Ishikawa (cell line): ENCODE measurements around the gene ANXA7.

Experiments used
- CEBPB ChIP-seq: IDR thresholded peaks from 2 replicates; pipeline ENCODE4 v1.6.1; 2012
- CREB1 ChIP-seq: IDR thresholded peaks from 2 replicates; pipeline ENCODE4 v1.6.1; 2012; ENCODE audit warnings: low read depth
- EGR1 ChIP-seq: IDR thresholded peaks from 2 replicates; pipeline ENCODE4 v1.6.1; 2012
- FOXM1 ChIP-seq: IDR thresholded peaks from 2 replicates; pipeline ENCODE4 v1.6.1; 2012; ENCODE audit warnings: low read depth, borderline replicate concordance
- RAD21 ChIP-seq: IDR thresholded peaks from 2 replicates; pipeline ENCODE4 v1.6.1; 2012; ENCODE audit warnings: low read depth
- TAF1 ChIP-seq: IDR thresholded peaks from 2 replicates; pipeline ENCODE4 v1.6.1; 2012; ENCODE audit warnings: low read depth, mild to moderate bottlenecking
- TEAD4 ChIP-seq: IDR thresholded peaks from 2 replicates; pipeline ENCODE4 v1.6.1; 2012
- YY1 ChIP-seq: IDR thresholded peaks from 2 replicates; pipeline ENCODE4 v1.6.1; 2012; ENCODE audit warnings: low read depth
- ZBTB7A ChIP-seq: IDR thresholded peaks from 2 replicates; pipeline ENCODE4 v1.6.1; 2012; ENCODE audit warnings: low read depth
- TF ChIP-seq, protein P1 (sequence below): IDR thresholded peaks from 2 replicates; pipeline ENCODE4 v1.6.1; 2012; ENCODE audit warnings: low read depth, mild to moderate bottlenecking
- TF ChIP-seq, protein P2 (sequence below): IDR thresholded peaks from 2 replicates; pipeline ENCODE4 v1.6.1; 2012
- TF ChIP-seq, protein P3 (sequence below): IDR thresholded peaks from 2 replicates; pipeline ENCODE4 v1.6.1; 2012

DNA sequence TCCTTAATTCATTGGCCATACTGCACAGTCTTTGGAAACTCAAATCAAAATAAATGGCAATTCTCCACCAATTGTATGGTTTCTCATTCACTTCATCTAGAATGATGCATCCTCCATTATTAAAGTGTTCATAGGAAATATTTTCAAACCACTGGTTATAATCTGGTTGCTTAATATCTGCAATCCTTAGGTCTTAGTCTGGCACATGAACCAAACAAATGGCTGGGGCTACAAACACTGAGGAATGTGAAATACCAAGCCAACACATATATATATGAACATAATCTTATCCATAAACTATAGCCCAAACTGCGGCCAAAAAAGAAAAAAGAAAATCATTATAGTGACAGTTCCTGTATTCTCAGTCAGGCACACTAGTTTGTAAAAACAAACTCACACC is 25.2 kb upstream of the ANXA7 start:
- TF ChIP-seq, protein P1, sequence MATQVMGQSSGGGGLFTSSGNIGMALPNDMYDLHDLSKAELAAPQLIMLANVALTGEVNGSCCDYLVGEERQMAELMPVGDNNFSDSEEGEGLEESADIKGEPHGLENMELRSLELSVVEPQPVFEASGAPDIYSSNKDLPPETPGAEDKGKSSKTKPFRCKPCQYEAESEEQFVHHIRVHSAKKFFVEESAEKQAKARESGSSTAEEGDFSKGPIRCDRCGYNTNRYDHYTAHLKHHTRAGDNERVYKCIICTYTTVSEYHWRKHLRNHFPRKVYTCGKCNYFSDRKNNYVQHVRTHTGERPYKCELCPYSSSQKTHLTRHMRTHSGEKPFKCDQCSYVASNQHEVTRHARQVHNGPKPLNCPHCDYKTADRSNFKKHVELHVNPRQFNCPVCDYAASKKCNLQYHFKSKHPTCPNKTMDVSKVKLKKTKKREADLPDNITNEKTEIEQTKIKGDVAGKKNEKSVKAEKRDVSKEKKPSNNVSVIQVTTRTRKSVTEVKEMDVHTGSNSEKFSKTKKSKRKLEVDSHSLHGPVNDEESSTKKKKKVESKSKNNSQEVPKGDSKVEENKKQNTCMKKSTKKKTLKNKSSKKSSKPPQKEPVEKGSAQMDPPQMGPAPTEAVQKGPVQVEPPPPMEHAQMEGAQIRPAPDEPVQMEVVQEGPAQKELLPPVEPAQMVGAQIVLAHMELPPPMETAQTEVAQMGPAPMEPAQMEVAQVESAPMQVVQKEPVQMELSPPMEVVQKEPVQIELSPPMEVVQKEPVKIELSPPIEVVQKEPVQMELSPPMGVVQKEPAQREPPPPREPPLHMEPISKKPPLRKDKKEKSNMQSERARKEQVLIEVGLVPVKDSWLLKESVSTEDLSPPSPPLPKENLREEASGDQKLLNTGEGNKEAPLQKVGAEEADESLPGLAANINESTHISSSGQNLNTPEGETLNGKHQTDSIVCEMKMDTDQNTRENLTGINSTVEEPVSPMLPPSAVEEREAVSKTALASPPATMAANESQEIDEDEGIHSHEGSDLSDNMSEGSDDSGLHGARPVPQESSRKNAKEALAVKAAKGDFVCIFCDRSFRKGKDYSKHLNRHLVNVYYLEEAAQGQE = no peak
- no peak for TF ChIP-seq YY1
- TF ChIP-seq TAF1 = no peak
- TF ChIP-seq ZBTB7A = no peak
- TF ChIP-seq, protein P2, sequence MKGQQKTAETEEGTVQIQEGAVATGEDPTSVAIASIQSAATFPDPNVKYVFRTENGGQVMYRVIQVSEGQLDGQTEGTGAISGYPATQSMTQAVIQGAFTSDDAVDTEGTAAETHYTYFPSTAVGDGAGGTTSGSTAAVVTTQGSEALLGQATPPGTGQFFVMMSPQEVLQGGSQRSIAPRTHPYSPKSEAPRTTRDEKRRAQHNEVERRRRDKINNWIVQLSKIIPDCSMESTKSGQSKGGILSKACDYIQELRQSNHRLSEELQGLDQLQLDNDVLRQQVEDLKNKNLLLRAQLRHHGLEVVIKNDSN = no peak
- TF ChIP-seq TEAD4 = no peak
- no peak for TF ChIP-seq RAD21
- TF ChIP-seq EGR1 = no peak
- TF ChIP-seq CEBPB = no peak
- TF ChIP-seq CREB1 = no peak
- TF ChIP-seq FOXM1 = no peak
- TF ChIP-seq, protein P3, sequence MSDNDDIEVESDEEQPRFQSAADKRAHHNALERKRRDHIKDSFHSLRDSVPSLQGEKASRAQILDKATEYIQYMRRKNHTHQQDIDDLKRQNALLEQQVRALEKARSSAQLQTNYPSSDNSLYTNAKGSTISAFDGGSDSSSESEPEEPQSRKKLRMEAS = no peak
